HG03064 (cell line): ENCODE measurements around the gene UBE2O.

Source experiments
- ATAC-seq: cut with Tn5 transposase; IDR thresholded peaks from one replicate; pipeline ENCODE4 v1.9.1; 2021; ENCODE audit warnings: low read depth; ENCODE audit not compliant: unreplicated experiment

UBE2O gene

GRCh38 chr17:76442341-76443338, 10.3 kb downstream of the UBE2O start:
- no peak for ATAC-seq

- ATAC-seq: no peak
Measured at GRCh38 chr17:76441686-76442340, 11.1 kb downstream of the UBE2O start.

- no peak for ATAC-seq
Measured at GRCh38 chr17:76440751-76441362, 12.1 kb downstream of the UBE2O start.

- ATAC-seq: no peak
Measured at GRCh38 chr17:76439314-76439928, 13.5 kb downstream of the UBE2O start.

- no peak for ATAC-seq
Measured at GRCh38 chr17:76438906-76439305, 14.0 kb downstream of the UBE2O start.

GRCh38 chr17:76437467-76438402, 15.2 kb downstream of the UBE2O start:
- ATAC-seq: no peak

GRCh38 chr17:76435751-76436150, 17.2 kb downstream of the UBE2O start:
- no peak for ATAC-seq

GRCh38 chr17:76434870-76435269, 18.1 kb downstream of the UBE2O start:
- no peak for ATAC-seq

GRCh38 chr17:76433693-76434092, 19.3 kb downstream of the UBE2O start:
- ATAC-seq: no peak

- no peak for ATAC-seq
Measured at GRCh38 chr17:76432712-76433336, 20.1 kb downstream of the UBE2O start.

- no peak for ATAC-seq
Measured at GRCh38 chr17:76432004-76432403, 20.9 kb downstream of the UBE2O start.

- ATAC-seq: no peak
Measured at GRCh38 chr17:76431509-76431908, 21.4 kb downstream of the UBE2O start.

GRCh38 chr17:76428511-76428910, 24.4 kb downstream of the UBE2O start:
- no peak for ATAC-seq

- no peak for ATAC-seq
Measured at GRCh38 chr17:76427501-76428231, 25.3 kb downstream of the UBE2O start.

GRCh38 chr17:76426853-76427252, 26.1 kb downstream of the UBE2O start:
- ATAC-seq: no peak

GRCh38 chr17:76422860-76423259, 30.1 kb downstream of the UBE2O start:
- ATAC-seq: no peak

- ATAC-seq: no peak
Measured at GRCh38 chr17:76422406-76422805, 30.5 kb downstream of the UBE2O start.

- ATAC-seq: no peak
Measured at GRCh38 chr17:76421044-76421407, 31.9 kb downstream of the UBE2O start.
